Measurements from ENCODE around the gene PTN.

PTN gene

DNA sequence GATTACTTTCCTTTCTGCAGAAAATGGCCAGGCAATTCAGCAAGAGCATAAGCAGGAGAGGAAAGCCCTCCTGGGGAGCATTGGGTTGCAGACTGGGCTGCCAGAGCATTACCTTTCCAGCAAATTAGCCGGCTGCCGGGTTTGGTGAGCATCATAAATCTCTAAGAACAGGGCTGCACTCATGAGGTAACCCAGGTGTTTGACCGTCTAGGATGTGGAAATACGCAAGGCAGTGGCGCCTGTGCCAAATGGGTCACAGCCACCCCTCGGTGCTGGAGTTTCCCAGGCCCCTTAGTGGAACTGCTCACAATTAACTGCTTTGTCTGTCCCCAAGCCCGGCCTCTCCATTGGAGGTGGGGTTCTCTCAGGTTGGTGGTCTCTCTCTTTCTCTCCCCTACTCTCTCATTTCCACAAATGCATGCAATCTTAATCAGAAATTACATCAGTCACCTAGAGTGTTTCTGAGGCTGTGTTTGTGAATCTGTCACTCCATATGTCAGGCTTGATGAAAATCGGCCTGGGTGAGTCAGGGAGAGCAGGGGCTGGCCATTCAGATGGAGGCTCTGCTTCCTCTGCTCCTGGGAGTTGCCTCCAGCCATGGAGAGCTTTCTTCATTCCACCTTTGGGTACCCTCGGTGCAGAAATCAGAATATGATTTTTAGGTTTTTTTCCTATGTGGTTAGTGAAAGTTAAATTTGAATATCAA lies 26.7 kb downstream of the PTN start:
- no peak overlapping the region for H3K27ac ChIP-seq (ENCODE audit: low read length)
- TF ChIP-seq EZH2phosphoT487 (IDR thresholded peaks at IDR 0.05; ENCODE audit: low read length) (no peak), CTCF (IDR thresholded peaks at IDR 0.05; ENCODE audit: low read length) (no peak), EZH2 (optimal IDR thresholded peaks at IDR 0.05; ENCODE audit: low read depth, low read length) (no peak)
- no peaks in the 10 kb centered on the region for H3K79me2 ChIP-seq (ENCODE audit: low read length)
- no peaks in the 10 kb centered on the region for H3F3A ChIP-seq (ENCODE audit: insufficient read depth, low read length)
- H3K4me2 ChIP-seq (ENCODE audit: low read depth, low read length): no peak overlapping the region
- no peak for DNase-seq
- H3K4me3 ChIP-seq (ENCODE audit: low read length): no peak overlapping the region
- H3K9ac ChIP-seq (ENCODE audit: low read length): no peak overlapping the region
- no peaks in the 10 kb centered on the region for H3K9me2 ChIP-seq (replicated peaks; ENCODE audit: insufficient read depth, low read length)
- no peaks in the 10 kb centered on the region for H4K20me1 ChIP-seq (ENCODE audit: insufficient read depth, low read length)
- H3K36me3 ChIP-seq (replicated peaks; ENCODE audit: insufficient read depth, low read length): no peaks in the 10 kb centered on the region
- no peaks in the 10 kb centered on the region for H3K9me3 ChIP-seq (replicated peaks; ENCODE audit: insufficient read depth, low read length)
- no peak overlapping the region for H2AFZ ChIP-seq (ENCODE audit: low read length)
- no peaks in the 10 kb centered on the region for H3K27me3 ChIP-seq (replicated peaks; ENCODE audit: insufficient read depth, low read length)
- H3K4me1 ChIP-seq (ENCODE audit: low read length): no peaks in the 10 kb centered on the region

- Histone ChIP-seq H3K79me2 (ENCODE audit: low read length) (no peaks in the 10 kb centered on the region), H3K4me2 (ENCODE audit: low read depth, low read length) (no peak overlapping the region), H3K27me3 (replicated peaks; ENCODE audit: insufficient read depth, low read length) (no peaks in the 10 kb centered on the region), H3F3A (ENCODE audit: insufficient read depth, low read length) (no peaks in the 10 kb centered on the region), H3K9ac (ENCODE audit: low read length) (no peak overlapping the region), H3K9me3 (replicated peaks; ENCODE audit: insufficient read depth, low read length) (no peaks in the 10 kb centered on the region), H3K36me3 (replicated peaks; ENCODE audit: insufficient read depth, low read length) (no peaks in the 10 kb centered on the region), H3K27ac (ENCODE audit: low read length) (no peak overlapping the region), H3K9me2 (replicated peaks; ENCODE audit: insufficient read depth, low read length) (no peaks in the 10 kb centered on the region), H2AFZ (ENCODE audit: low read length) (no peak overlapping the region), H3K4me3 (ENCODE audit: low read length) (no peak overlapping the region), H3K4me1 (ENCODE audit: low read length) (no peaks in the 10 kb centered on the region), H4K20me1 (ENCODE audit: insufficient read depth, low read length) (no peaks in the 10 kb centered on the region)
- no peak for TF ChIP-seq EZH2 (optimal IDR thresholded peaks at IDR 0.05; ENCODE audit: low read depth, low read length)
- TF ChIP-seq EZH2phosphoT487 (IDR thresholded peaks at IDR 0.05; ENCODE audit: low read length): no peak
- TF ChIP-seq CTCF (IDR thresholded peaks at IDR 0.05; ENCODE audit: low read length): no peak
- DNase-seq: no peak
Observed at GRCh38 chr7:137313201-137313600, 30.3 kb downstream of the PTN start.

DNA sequence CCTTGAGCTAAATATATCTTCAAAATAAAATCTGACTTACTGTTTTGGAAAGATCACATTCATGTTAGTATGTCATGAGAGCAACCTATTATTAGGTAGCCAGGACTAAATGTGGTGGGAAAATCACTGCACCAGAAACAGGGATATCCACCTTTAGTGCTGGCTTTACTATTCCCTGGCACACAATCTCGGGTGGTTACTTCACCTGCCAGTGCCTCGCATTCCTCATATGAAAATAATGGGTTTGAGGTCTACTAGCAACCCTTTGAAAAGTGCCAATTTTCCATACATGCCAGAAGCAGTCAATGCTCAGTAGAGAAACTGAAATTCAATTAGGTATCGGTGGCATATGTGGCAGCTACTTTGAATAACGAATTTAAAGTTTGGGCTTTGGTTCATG lies 36.8 kb downstream of the PTN start:
- Histone ChIP-seq H3K4me3 (ENCODE audit: low read length) (no peak overlapping the region), H3K27me3 (replicated peaks; ENCODE audit: insufficient read depth, low read length) (no peaks in the 10 kb centered on the region), H3K9me2 (replicated peaks; ENCODE audit: insufficient read depth, low read length) (no peaks in the 10 kb centered on the region), H3F3A (ENCODE audit: insufficient read depth, low read length) (no peaks in the 10 kb centered on the region), H3K27ac (ENCODE audit: low read length) (no peak overlapping the region), H3K79me2 (ENCODE audit: low read length) (no peaks in the 10 kb centered on the region), H3K4me2 (ENCODE audit: low read depth, low read length) (no peak overlapping the region), H3K9me3 (replicated peaks; ENCODE audit: insufficient read depth, low read length) (no peaks in the 10 kb centered on the region), H2AFZ (ENCODE audit: low read length) (no peak overlapping the region), H3K9ac (ENCODE audit: low read length) (no peak overlapping the region), H4K20me1 (ENCODE audit: insufficient read depth, low read length) (no peaks in the 10 kb centered on the region), H3K4me1 (ENCODE audit: low read length) (0 out of 2 replicates have a peak, but pooled peaks cover 4% of the 10 kb centered on the region), H3K36me3 (replicated peaks; ENCODE audit: insufficient read depth, low read length) (no peaks in the 10 kb centered on the region)
- no peak for DNase-seq
- TF ChIP-seq CTCF (IDR thresholded peaks at IDR 0.05; ENCODE audit: low read length) (no peak), EZH2 (optimal IDR thresholded peaks at IDR 0.05; ENCODE audit: low read depth, low read length) (no peak), EZH2phosphoT487 (IDR thresholded peaks at IDR 0.05; ENCODE audit: low read length) (no peak)
